Measurements from ENCODE around the gene CCM2L. TPM values are rescaled to one million over a fixed set of nuclear protein-coding genes. Genes with fewer than 3 reads are reported as not detected.
A peak's percentile ranks its signal among the peaks of the same experiment; 100 is the strongest.

CCM2L gene
- total RNA-seq (2014; rRNA removed; shearing (Covaris generic)), result not detected in 2 replicates

DNA sequence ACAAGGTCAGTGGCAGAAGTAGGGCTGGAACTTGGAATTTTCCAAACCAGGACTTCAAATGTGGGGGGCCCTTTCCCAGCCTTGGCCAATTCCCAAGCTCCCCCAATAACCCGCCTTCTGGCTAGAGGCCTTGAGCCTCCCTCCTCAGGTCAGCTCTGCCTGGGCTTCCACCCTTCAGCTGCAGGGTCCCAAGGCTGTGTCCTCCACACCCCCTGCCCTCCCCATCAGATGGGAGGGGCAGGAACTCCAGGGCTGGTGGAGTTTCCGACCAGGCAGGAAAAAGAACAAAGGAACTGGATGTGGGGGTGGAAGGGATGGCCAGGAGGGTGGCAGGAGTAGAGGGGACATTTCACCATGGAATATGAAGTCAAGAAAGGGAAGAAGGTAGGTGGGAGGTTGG lies at the start of gene CCM2L:
CCM2L (plus strand) TSS at position 338 of the 400 bp plus-strand sequence; CDS start at position 355, 17 bp downstream.

DNA sequence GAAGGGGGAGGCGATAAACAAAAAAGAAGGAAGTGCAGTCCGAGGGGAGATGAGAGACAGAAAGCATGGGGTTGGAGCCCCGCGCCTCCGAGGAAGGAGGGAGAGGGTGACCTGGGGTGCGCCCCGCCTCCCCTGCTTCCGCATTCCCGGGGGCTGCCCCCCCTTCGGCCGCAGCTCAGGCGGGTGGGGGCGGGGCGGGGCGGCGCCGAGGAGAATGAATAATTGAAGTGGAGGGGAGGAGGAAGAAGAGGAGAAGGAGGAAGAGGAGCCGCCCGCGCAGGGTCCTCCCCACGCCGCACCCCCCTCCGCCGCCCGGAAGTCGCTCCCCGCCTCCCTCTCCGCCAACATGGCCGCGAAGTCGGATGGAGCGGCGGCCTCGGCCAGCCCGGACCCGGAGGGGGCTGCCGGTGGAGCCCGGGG lies 42.4 kb upstream of the CCM2L start, which contains the start of gene XKR7:
XKR7 (plus strand) TSS at position 322 of the 420 bp plus-strand sequence; CDS start at position 347, 25 bp downstream.

DNA sequence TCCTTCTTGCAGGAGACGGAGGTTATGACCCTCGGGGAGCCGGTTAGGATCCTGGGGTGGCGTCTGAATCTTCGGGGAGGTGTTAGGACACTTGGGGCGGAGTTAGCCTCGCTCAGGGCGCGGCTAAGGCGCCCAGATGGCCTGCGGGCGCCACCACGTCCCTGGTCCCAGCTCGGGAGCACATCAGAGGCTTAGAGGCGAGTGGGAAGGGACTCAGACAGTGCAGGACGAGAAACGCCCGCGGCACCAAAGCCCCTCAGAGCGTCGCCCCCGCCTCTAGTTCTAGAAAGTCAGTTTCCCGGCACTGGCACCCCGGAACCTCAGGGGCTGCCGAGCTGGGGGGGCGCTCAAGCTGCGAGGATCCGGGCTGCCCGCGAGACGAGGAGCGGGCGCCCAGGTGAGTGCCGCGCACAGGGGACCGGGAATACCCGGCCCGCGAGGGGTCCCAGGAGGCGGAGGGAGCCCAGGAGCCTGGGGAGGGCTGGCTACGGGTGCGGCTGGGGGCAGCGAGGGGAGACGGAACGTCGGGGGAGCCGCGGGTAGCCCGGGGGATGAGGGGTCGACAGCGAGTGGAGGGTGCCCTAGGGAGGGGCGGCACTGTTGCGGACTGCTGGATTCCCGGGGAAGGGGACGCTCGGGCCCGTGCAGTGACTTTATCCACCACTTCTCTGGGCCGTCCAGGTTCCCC lies 42.0 kb downstream of the CCM2L start, which contains the start of gene HCK:
HCK (plus strand) TSS at position 153 of the 688 bp plus-strand sequence.

Small RNA genes lying within 50 kb of the gene (small RNA-seq; reads per million reads assigned to genes)
- gene RNA5SP481, result 2.9 reads per million, percentile 80 among the genes with 10 or more reads in this experiment
- gene RNA5SP482, result 0.42 reads per million, percentile 10 among the genes with 10 or more reads in this experiment

Other genes starting within 250 kb of the CCM2L start
- 2.1 and 2.3 TPM in 2 replicates for gene MYLK2, start 191.1 kb upstream of the CCM2L start, total RNA-seq (2014; rRNA removed; shearing (Covaris generic))
- not detected in 2 replicates for gene FOXS1, start 164.8 kb upstream of the CCM2L start, total RNA-seq (2014; rRNA removed; shearing (Covaris generic))
- 1.5 and 3.1 TPM in 2 replicates for gene DUSP15, start 139.9 kb upstream of the CCM2L start, total RNA-seq (2014; rRNA removed; shearing (Covaris generic))
- gene TTLL9, start 139.8 kb upstream of the CCM2L start, total RNA-seq (2014; rRNA removed; shearing (Covaris generic)), result 0.11 TPM in 1 of 2 replicates, not detected in the other
- 11.1 and 12.0 TPM in 2 replicates for gene PDRG1, start 58.4 kb upstream of the CCM2L start, total RNA-seq (2014; rRNA removed; shearing (Covaris generic))
- not detected in 2 replicates for gene XKR7, start 42.3 kb upstream of the CCM2L start, total RNA-seq (2014; rRNA removed; shearing (Covaris generic))
- not detected in 2 replicates for gene HCK, start 41.8 kb downstream of the CCM2L start, total RNA-seq (2014; rRNA removed; shearing (Covaris generic))
- 21.5 and 22.5 TPM in 2 replicates for gene TM9SF4, start 99.3 kb downstream of the CCM2L start, total RNA-seq (2014; rRNA removed; shearing (Covaris generic))
- gene PLAGL2, start 197.3 kb downstream of the CCM2L start, total RNA-seq (2014; rRNA removed; shearing (Covaris generic)), result 3.9 and 4.6 TPM in 2 replicates
- 45.2 and 47.3 TPM in 2 replicates for gene POFUT1, start 197.4 kb downstream of the CCM2L start, total RNA-seq (2014; rRNA removed; shearing (Covaris generic))